Progenitor cell of endocrine pancreas (in vitro differentiated cells): ENCODE measurements around the gene PTPRD. TPM values are rescaled to one million over a fixed set of nuclear protein-coding genes. Genes with fewer than 3 reads are reported as not detected.
A peak's percentile ranks its signal among the peaks of the same experiment; 100 is the strongest.

Experiments used
- DNase-seq: peaks from one replicate; pipeline ENCODE4 v3.0.0; 2021; ENCODE audit warnings: low spot score; ENCODE audit not compliant: unreplicated experiment
- H3K27ac Mint-ChIP-seq: 2 replicates; pipeline ENCODE4 v1.8.0; 2021; ENCODE audit warnings: mild to moderate bottlenecking, moderate library complexity, mixed read lengths
- H3K27me3 Mint-ChIP-seq: 2 replicates; pipeline ENCODE4 v1.8.0; 2021; ENCODE audit warnings: mixed read lengths
- H3K36me3 Mint-ChIP-seq: 2 replicates; pipeline ENCODE4 v1.8.0; 2022; ENCODE audit warnings: mixed read lengths; ENCODE audit not compliant: insufficient read depth
- H3K4me1 Mint-ChIP-seq: 2 replicates; pipeline ENCODE4 v1.8.0; 2021; ENCODE audit warnings: low read depth, mixed read lengths
- H3K4me3 Mint-ChIP-seq: 2 replicates; pipeline ENCODE4 v1.8.0; 2021; ENCODE audit warnings: low read depth, mild to moderate bottlenecking, moderate library complexity, mixed read lengths
- H3K9me3 Mint-ChIP-seq: 2 replicates; pipeline ENCODE4 v1.8.0; 2021; ENCODE audit warnings: low read depth, mixed read lengths
- CTCF ChIP-seq: fragments of 200-600 bp; sonication (generic); IDR thresholded peaks from one replicate; pipeline ENCODE4 v1.5.0; 2021; ENCODE audit warnings: antibody characterized with exemption, mild to moderate bottlenecking; ENCODE audit not compliant: unreplicated experiment
- total RNA-seq: library from RNA; stranded (reverse); gene quantifications from 2 replicates; pipeline ENCODE4 v1.2.1, GENCODE V29; 2021

Gene PTPRD
- total RNA-seq, 1 donor from 2014 or later, result 124 TPM

- peak; percentile 35 for TF ChIP-seq CTCF
- H3K36me3 Mint-ChIP-seq, result no peaks in the 10 kb centered on the region
- no peaks in the 10 kb centered on the region for H3K9me3 Mint-ChIP-seq
- H3K27ac Mint-ChIP-seq, result peak overlapping the region; percentile 92
- peaks cover 33% of the 10 kb centered on the region for H3K4me1 Mint-ChIP-seq
- H3K4me3 Mint-ChIP-seq, result peak overlapping the region; percentile 96
- peak; percentile 39 for DNase-seq
- peaks cover 23% of the 10 kb centered on the region for H3K27me3 Mint-ChIP-seq
Measured at GRCh38 chr9:8857068-8857925, 1755.5 kb downstream of the PTPRD start.

GRCh38 chr9:8856396-8857067 is 1756.3 kb downstream of the PTPRD start:
- no peak for DNase-seq
- no peaks in the 10 kb centered on the region for H3K9me3 Mint-ChIP-seq
- no peak for TF ChIP-seq CTCF
- peaks cover 39% of the 10 kb centered on the region for H3K4me1 Mint-ChIP-seq
- peak overlapping the region; percentile 92 for H3K27ac Mint-ChIP-seq
- H3K27me3 Mint-ChIP-seq, result peaks cover 23% of the 10 kb centered on the region
- peak overlapping the region; percentile 96 for H3K4me3 Mint-ChIP-seq
- no peaks in the 10 kb centered on the region for H3K36me3 Mint-ChIP-seq

DNA sequence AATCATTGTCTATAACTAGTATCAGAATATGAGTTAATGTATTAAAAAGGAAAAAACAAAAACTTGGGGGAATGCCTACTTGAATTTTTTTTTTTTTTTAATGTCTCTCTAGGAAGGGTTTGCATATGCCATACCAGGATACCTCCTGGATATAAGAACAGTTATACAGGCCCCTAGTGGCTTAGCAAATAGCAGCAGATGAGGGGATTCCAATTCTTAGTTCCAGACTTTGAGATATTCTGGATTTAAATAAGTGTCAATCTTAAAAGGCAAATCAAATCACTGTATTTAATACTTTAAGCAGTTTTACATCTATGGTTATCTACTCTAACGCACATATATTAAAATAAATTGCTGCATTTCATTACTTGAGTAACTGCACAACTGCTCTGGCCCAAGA is 1757.8 kb downstream of the PTPRD start:
- TF ChIP-seq CTCF, result peak; percentile 62
- peak overlapping the region; percentile 43 for H3K4me3 Mint-ChIP-seq
- peaks cover 46% of the 10 kb centered on the region for H3K4me1 Mint-ChIP-seq
- no peak for DNase-seq
- H3K27ac Mint-ChIP-seq, result no peak overlapping the region
- no peaks in the 10 kb centered on the region for H3K36me3 Mint-ChIP-seq
- no peaks in the 10 kb centered on the region for H3K9me3 Mint-ChIP-seq
- H3K27me3 Mint-ChIP-seq, result peaks cover 16% of the 10 kb centered on the region

GRCh38 chr9:8852301-8852864 is 1760.4 kb downstream of the PTPRD start:
- no peaks in the 10 kb centered on the region for H3K9me3 Mint-ChIP-seq
- no peak overlapping the region for H3K4me3 Mint-ChIP-seq
- H3K27ac Mint-ChIP-seq, result no peak overlapping the region
- no peaks in the 10 kb centered on the region for H3K27me3 Mint-ChIP-seq
- peaks cover 46% of the 10 kb centered on the region for H3K4me1 Mint-ChIP-seq
- no peak for TF ChIP-seq CTCF
- DNase-seq, result no peak
- H3K36me3 Mint-ChIP-seq, result peaks cover 2% of the 10 kb centered on the region

- H3K9me3 Mint-ChIP-seq, result no peaks in the 10 kb centered on the region
- peaks cover 39% of the 10 kb centered on the region for H3K4me1 Mint-ChIP-seq
- no peak for TF ChIP-seq CTCF
- no peaks in the 10 kb centered on the region for H3K27me3 Mint-ChIP-seq
- H3K27ac Mint-ChIP-seq, result no peak overlapping the region
- H3K4me3 Mint-ChIP-seq, result no peak overlapping the region
- DNase-seq, result no peak
- H3K36me3 Mint-ChIP-seq, result peaks cover 8% of the 10 kb centered on the region
Measured at GRCh38 chr9:8850914-8851313, 1761.9 kb downstream of the PTPRD start.
